Right cardiac atrium (tissue), 5 donors: ENCODE data around the gene MKNK1. TPM values are rescaled to one million over a fixed set of nuclear protein-coding genes. Genes with fewer than 3 reads are reported as not detected.
A peak's percentile ranks its signal among the peaks of the same experiment; 100 is the strongest.

Source experiments
- ATAC-seq, 2 donors: fragments of 200-7000 bp; cut with Tn5 transposase; one replicate each; pipeline versions ENCODE4 v1.8.0 to v1.9.1; 2020; ENCODE audit warnings: moderate library complexity in 2 of 2, mild to moderate bottlenecking in 1 of 2
- DNase-seq, 3 donors: peaks; one replicate each; pipeline ENCODE4 v3.0.0-alpha.2; 2020
- H3K27ac ChIP-seq: one replicate; pipeline ENCODE4 v1.5.1; 2013; ENCODE audit warnings: mild to moderate bottlenecking, low read length, control low read depth, moderate library complexity
- H3K27me3 ChIP-seq: one replicate; pipeline ENCODE4 v1.6.1; 2013; ENCODE audit not compliant: control insufficient read depth, insufficient read depth
- H3K4me1 ChIP-seq: one replicate; pipeline ENCODE4 v1.6.1; 2013; ENCODE audit warnings: low read length; ENCODE audit not compliant: control insufficient read depth, insufficient read depth
- H3K4me3 ChIP-seq: one replicate; pipeline ENCODE4 v1.5.1; 2013; ENCODE audit warnings: low read length, control low read depth
- H3K9me3 ChIP-seq: one replicate; pipeline ENCODE4 v1.6.1; 2013; ENCODE audit warnings: low read length; ENCODE audit not compliant: control insufficient read depth
- WGBS: extraction: QIAGEN DNeasy Blood & Tissue Kit; methylation state at CpG from one replicate; pipeline ENCODE4 v1.1.7; 2013; 5-methylcytosine and 5-hydroxymethylcytosine counted together
- intact Hi-C, 4 donors: fragments of 100-400 bp; cut with DNase I; formaldehyde crosslinking; loops; one replicate each; pipeline versions ENCODE4 v1.11.0 to v1.14.0; 2022 to 2023
- polyA plus RNA-seq: library from polyadenylated mRNA; stranded (reverse); fragments of 200-250 nt; gene quantifications from one replicate; pipeline ENCODE4 v1.2.3, GENCODE V29; 2013
- total RNA-seq, 4 donors: library from RNA; stranded (reverse); fragmentation: NEBNext Ultra II Directional; extraction: Animal tissue kit (Norgen Biotek cat#: 25700); gene quantifications; one replicate each; pipeline ENCODE4 v1.2.1, GENCODE V29; 2021
- donor health status: healthy with polysubstance abuse.
- donor health status: DM: no; HTN: yes; CAD: no.
- donor health status: DM: no; HTN: no; CAD: no.
- donor health status: DM: no; HTN: yes; CAD: no; lungs with severe emphysema.
- donor health status: DM: yes; HTN: yes; CAD: no.

MKNK1 gene
- total and polyA plus RNA-seq, 5 donors, result 27.8 to 46.9 (median 43.1) TPM

DNA sequence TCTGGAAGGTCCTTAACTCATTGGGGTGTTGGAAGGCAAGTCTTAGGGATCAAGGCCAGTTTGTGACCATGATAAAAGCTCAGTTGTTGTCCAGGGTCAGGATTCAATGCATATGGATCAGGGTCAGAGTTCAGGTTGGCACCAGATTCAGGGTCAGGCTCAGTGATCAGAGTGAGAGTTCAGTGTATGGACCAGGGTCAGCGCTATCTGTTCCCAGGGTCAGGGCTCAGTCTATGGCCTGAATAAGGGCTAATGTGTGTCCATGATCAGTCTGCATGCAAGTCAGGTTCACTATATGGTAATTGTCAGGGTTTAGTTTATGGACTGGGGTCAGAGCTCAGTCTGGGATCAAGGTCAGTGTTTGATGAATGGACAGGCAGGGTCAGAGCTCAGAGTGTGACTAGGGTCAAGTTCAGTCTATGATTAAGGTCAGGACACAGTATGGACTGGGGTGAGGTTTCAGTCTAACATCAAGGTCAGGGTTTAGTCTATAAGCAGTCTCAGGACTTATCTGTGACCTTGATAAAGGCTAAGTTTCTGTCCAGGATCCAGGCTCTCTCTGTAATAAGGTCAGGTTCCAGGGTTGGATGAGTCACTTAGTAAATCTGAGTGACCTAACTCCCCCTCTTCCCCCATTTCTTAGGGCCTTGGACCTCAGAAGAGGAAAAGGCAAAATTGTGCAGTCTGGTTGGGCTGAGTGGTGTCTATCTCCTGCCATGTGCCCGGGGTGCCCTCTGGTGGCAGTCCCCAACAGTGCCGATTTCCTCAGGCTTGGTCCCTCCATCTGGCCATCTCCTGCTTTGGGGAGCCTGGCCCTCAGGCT lies 76.4 kb downstream of the MKNK1 start:
- peaks cover under 1% of the 10 kb centered on the region for H3K4me1 ChIP-seq

DNA sequence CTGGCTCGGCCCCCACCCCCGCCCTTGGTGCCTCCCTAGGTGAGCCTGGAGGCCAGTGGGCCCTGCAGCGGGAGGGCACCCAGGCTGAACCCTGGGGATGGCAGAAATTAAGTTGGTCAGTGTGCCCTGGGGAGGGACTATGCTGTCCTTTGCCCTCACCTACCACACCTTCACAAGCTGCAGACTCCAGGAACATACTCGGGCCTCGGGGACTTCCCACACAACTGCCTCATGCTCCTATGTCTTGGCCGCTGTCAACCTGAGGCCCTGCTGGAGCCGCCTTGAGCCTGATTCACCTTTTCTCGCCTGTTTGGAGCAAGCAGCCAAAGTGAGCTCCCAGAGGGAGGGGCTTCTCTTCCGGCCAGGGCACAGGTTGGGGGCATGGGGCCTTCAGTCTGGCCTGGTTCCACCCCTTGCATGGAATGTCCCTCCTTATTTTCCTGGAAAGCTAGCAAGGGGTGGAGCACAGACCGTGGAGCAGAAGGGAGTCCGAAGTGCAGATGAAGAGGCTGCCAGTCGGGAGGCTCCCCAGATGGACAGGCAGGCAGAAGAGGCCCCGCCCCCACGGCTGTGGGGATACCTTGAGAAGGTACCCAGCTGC lies 77.3 kb downstream of the MKNK1 start:
- 43% methylated on average over 14 of the region's 14 CpGs for WGBS
- DNase-seq (no peak), ATAC-seq (no peak)
- intact Hi-C loops, result loop anchor here (2.0 to 10.0 kb wide), 8 partner anchors 46 to 122 kb away; no protein-coding TSS in a partner anchor
- Histone ChIP-seq H3K9me3 (no peaks in the 10 kb centered on the region), H3K27ac (no peak overlapping the region), H3K27me3 (no peaks in the 10 kb centered on the region), H3K4me1 (peaks cover 5% of the 10 kb centered on the region), H3K4me3 (no peak overlapping the region)

More for the DNA sequence above, 76.4 kb downstream of the MKNK1 start:
- intact Hi-C loops, result loop anchor here (2.0 to 10.0 kb wide), 9 partner anchors 47 to 123 kb away; no protein-coding TSS in a partner anchor
- peak; percentile 76 to 84 for ATAC-seq
- Histone ChIP-seq H3K27ac (no peak overlapping the region), H3K9me3 (no peaks in the 10 kb centered on the region), H3K27me3 (no peaks in the 10 kb centered on the region), H3K4me3 (no peak overlapping the region)
- 29% methylated on average over 3 of the region's 3 CpGs for WGBS
- DNase-seq, result peak; percentile 84 to 93 (median 92)

DNA sequence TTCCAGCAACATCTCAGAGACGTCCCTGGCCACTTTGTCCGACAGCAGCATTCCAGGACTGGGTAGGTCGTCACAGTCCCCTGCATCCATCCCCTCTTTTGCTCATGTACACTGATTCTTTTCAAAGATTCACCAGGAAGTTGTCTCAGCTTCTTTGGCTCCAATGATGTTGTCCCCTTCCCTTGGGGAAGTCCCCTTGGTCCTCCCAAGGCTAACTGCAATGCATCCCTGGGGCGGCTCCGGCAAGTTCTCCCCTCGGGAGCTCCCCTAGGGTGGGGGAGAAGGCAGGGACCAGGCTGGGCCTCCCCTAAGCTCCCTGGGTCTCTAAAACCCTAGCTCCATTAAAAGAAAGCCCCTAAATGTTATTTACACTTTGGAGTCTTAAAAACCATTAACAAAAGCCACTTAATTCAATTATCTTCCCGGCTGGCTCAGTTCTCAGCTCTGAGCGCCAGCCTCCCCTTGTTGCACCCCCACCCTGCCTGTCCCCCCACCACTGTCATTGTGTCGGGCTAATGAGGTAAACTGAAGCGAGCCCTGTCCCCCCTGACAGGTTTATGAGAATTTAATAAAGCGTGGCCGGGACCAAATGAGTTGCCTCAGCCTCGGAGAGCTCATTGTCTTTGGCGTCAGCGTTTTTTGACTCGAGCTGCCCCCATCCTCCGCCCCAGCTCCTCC lies 77.9 kb downstream of the MKNK1 start:
- Histone ChIP-seq H3K4me1 (peaks cover 5% of the 10 kb centered on the region), H3K4me3 (no peak overlapping the region), H3K27me3 (no peaks in the 10 kb centered on the region), H3K9me3 (no peaks in the 10 kb centered on the region), H3K27ac (no peak overlapping the region)
- 45% methylated on average over 17 of the region's 17 CpGs for WGBS
- intact Hi-C loops, result loop anchor here (2.0 to 10.0 kb wide), 8 partner anchors 45 to 121 kb away; no protein-coding TSS in a partner anchor
- ATAC-seq (no peak), DNase-seq (no peak)

DNA sequence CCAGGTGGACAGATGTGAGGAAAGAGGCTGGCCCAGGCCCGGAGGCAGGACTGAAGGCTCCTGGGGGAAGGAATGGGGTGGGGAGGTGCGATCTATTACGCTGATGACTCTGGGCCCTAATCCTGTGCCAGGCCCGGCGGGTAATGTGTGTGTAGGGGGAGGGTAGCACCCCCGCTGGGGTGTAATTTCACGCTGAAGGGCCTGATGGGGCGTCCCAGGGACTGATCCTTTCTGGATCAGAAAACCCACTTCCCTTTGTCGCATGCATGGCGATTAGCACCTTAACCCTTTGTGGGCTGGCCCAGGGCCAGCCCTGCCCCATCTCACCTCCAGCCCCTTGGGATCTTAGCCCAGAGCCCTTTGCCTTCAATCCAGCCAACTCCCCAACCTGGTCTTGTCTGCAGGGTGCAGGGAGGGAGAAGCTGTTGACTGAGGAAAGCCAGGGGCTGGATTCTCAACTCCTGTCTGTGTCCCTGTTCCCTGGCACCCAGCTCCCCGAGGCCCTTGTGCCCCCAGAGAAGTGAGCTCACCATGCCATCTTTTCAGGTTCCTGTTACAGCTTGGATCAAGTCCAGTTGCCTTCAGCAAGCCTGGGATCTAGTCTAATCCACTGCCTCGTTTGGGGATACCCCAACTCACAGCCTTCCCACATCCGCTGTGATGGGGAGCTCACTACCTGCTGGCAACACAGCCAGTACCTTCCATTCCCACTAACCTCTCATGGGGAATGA lies 78.7 kb downstream of the MKNK1 start:
- WGBS, result 61% methylated on average over 13 of the region's 13 CpGs
- Histone ChIP-seq H3K4me3 (no peak overlapping the region), H3K4me1 (peaks cover 5% of the 10 kb centered on the region), H3K27ac (no peak overlapping the region), H3K27me3 (no peaks in the 10 kb centered on the region), H3K9me3 (no peaks in the 10 kb centered on the region)
- ATAC-seq (no peak), DNase-seq (no peak)
- intact Hi-C loops, result loop anchor here (5.0 to 10.0 kb wide), 5 partner anchors 48 to 121 kb away; no protein-coding TSS in a partner anchor

DNA sequence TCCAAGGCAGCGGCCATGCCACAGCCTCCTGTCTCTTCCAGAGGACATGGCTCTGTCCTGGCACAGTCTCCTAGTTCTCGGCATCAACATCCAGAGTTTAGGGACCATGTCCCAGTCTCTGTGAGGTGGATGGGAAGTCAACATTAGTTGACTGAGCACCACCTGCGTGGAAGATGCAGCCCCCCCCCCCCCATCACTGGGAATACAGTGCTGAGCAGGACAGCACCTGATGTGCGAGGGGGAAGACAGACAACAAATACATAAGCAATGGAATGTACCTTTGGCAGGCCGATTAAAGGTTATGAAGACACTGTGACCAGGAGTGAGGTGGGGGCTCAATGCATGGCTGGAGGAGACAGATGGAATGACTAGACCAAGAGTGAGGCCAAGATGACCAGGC lies 79.2 kb downstream of the MKNK1 start:
- Histone ChIP-seq H3K4me1 (peaks cover 5% of the 10 kb centered on the region), H3K9me3 (no peaks in the 10 kb centered on the region), H3K27me3 (no peaks in the 10 kb centered on the region), H3K27ac (no peak overlapping the region), H3K4me3 (no peak overlapping the region)
- intact Hi-C loops, result loop anchor here (5.0 to 10.0 kb wide), 5 partner anchors 48 to 120 kb away; no protein-coding TSS in a partner anchor
- WGBS, result 72% methylated on average over 5 of the region's 5 CpGs
- DNase-seq (no peak), ATAC-seq (no peak)

DNA sequence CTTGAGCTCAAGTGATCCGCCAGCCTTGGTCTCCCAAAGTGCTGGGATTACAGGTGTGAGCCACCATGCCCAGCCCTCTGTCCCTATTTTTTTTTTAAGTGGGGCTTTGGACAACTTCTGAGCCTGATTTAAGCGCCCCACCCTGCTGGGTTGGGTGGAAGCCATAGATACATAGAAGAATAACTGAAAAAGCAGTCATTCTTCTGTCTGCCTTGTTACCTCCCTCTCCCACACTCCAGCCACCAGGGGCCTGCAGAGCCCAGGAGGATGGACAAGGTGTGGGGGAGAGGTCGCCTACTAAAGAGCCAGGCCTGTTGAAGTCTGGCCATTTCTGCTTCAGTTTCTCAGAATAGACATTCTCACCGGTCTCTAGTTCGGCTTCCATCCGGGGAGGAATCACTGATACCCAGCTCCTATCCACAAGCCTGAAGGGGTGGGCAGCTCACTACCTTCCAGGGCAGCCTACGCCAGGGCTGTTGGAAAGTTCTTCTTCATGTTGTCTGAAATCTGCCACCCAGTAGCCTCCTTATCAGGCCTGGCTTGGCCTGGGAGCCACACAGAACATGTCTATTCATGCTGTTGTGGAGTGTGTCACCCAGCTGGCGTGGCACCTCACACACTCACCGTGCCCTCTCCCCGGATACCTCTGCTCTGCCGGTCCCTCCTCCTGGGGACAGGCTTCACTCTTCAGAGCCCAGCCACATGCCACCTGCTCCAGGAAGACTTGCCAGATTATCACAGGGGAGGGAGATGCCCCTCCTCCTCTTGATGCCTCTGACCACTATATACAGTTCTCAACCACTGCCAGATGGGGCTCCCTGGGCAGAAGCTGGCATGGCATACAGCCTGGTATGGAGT lies 80.3 kb downstream of the MKNK1 start:
- ATAC-seq (no peak), DNase-seq (no peak)
- Histone ChIP-seq H3K9me3 (no peaks in the 10 kb centered on the region), H3K4me3 (no peak overlapping the region), H3K27me3 (no peaks in the 10 kb centered on the region), H3K27ac (no peak overlapping the region), H3K4me1 (peaks cover 5% of the 10 kb centered on the region)
- intact Hi-C loops, result loop anchor here in 2 of 4 donors (10.0 kb wide), 2 partner anchors 79 to 119 kb away; no protein-coding TSS in a partner anchor
- 82% methylated on average over 11 of the region's 11 CpGs for WGBS

DNA sequence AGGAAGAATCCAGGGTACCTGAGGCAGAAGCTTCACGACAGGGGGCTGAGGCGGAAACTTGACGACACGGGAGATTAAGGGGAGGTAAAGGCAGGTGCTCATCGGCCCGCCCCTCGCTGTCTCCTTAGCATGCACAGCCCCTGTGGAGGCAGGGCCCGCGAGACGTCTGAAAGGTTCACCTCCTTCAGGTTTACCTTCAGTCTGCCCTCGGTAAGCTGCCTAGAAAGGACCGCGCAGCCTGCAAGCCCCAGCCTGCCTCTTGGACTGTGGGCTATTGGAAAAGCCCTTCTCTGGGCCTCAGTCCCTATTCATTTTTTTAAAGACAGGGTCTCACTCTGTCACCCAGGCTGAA lies 81.1 kb downstream of the MKNK1 start:
- no peak for ATAC-seq
- H3K4me3 ChIP-seq, result no peak overlapping the region
- WGBS, result 76% methylated on average over 13 of the region's 13 CpGs
- H3K27me3 ChIP-seq, result no peaks in the 10 kb centered on the region
- peaks cover 5% of the 10 kb centered on the region for H3K4me1 ChIP-seq
- no peak for DNase-seq
- intact Hi-C loops, result loop anchor here in 2 of 4 donors (10.0 kb wide), 2 partner anchors 78 to 118 kb away; no protein-coding TSS in a partner anchor
- H3K27ac ChIP-seq, result no peak overlapping the region
- no peaks in the 10 kb centered on the region for H3K9me3 ChIP-seq

DNA sequence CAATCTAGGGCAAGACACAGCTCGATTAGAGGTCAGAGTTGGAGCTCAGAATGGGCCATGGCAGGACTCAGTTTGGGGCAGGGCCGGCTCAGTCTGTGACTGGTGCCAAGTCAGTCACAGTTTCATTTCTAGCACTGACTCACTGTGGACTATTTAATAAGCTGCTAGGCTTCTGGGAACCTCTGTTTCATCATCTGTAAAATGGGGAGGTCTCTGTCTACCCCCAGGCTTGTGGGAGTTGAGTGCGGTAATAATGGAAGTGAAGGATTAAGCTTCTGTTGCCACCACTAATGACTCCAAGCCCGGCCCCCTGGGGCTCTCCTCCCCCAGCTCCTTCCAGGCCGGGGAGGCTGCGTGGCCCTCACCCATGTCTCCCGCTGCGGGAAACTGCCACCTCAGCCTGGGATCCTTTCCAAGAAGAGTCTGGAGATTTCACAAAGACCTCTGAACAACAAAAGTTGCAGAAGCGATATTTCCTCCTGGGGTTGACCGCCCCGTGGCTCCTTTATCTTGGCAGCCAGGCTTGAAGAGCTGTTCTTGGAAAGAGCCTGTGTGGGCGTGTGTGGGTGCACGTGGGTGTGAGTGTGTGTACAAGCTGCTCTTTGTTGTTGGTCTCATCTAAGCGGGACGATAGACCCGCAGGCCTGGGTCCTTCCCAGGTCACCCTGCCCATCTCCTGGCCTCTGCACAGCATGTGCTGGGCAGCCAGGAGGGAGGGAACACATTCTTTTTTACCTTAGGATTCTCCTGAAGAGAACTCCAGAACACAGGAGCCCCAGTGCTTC lies 81.7 kb downstream of the MKNK1 start:
- peak; percentile 67 to 71 for ATAC-seq
- no peaks in the 10 kb centered on the region for H3K27me3 ChIP-seq
- no peak overlapping the region for H3K27ac ChIP-seq
- no peaks in the 10 kb centered on the region for H3K9me3 ChIP-seq
- peaks cover 5% of the 10 kb centered on the region for H3K4me1 ChIP-seq
- intact Hi-C loops, result loop anchor here in 2 of 4 donors (10.0 kb wide), 2 partner anchors 78 to 118 kb away; no protein-coding TSS in a partner anchor
- 13% methylated on average over 16 of the region's 16 CpGs for WGBS
- H3K4me3 ChIP-seq, result no peak overlapping the region
- peak; percentile 69 to 78 (median 73) for DNase-seq

DNA sequence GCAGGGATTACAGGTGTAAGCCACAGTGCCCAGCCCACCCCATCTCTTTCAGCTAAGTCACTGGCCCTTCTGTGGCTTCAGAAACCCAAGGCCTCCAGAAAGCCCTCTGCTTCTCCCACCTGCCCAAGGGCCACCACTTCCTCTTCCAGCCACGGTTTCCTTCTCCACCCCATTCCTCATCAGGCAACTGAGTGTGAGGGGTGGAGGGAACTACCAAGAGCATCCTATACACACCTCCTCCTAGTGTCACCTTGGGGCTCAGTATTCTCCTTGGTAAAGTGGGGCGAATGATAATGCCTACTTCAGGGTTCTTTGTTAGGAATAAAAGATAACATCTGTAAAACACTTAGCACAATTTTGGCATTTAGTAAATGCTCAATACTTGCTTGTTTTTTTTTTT lies 82.7 kb downstream of the MKNK1 start:
- intact Hi-C loops, result loop anchor here in 2 of 4 donors (10.0 kb wide), 2 partner anchors 77 to 117 kb away; no protein-coding TSS in a partner anchor
- ATAC-seq (no peak), DNase-seq (no peak)
- H3K27ac ChIP-seq, result no peak overlapping the region
- H3K4me1 ChIP-seq, result peaks cover 5% of the 10 kb centered on the region
- 77% methylated on average over 2 of the region's 2 CpGs for WGBS
- H3K27me3 ChIP-seq, result no peaks in the 10 kb centered on the region
- H3K9me3 ChIP-seq, result no peaks in the 10 kb centered on the region
- no peak overlapping the region for H3K4me3 ChIP-seq
